HG02623 (cell line): Measurements from ENCODE around the gene ZNF768.

ENCODE experiments used
- ATAC-seq: cut with Tn5 transposase; IDR thresholded peaks from one replicate; pipeline ENCODE4 v1.9.1; 2021; ENCODE audit warnings: moderate library complexity; ENCODE audit not compliant: unreplicated experiment

Gene ZNF768

GRCh38 chr16:30526137-30526822 is at the start of gene ZNF768:
ZNF768 (minus strand) TSS chr16:30526566; CDS start chr16:30526413, 153 bp downstream.
- peak; percentile 23 for ATAC-seq

GRCh38 chr16:30574678-30575077 is 48.3 kb upstream of the ZNF768 start:
- ATAC-seq, result no peak

GRCh38 chr16:30571445-30572322 is 45.3 kb upstream of the ZNF768 start, which contains the start of gene ZNF688:
ZNF688 (minus strand) TSS chr16:30571714; CDS start chr16:30571629, 85 bp downstream.
- ATAC-seq, result peak; percentile 74

- no peak for ATAC-seq
Observed at GRCh38 chr16:30570636-30571444, 44.5 kb upstream of the ZNF768 start.

- no peak for ATAC-seq
Observed at GRCh38 chr16:30569746-30570635, 43.6 kb upstream of the ZNF768 start.

- ATAC-seq, result no peak
Observed at GRCh38 chr16:30569281-30569680, 42.9 kb upstream of the ZNF768 start.

GRCh38 chr16:30567991-30568638 is 41.7 kb upstream of the ZNF768 start:
- no peak for ATAC-seq

GRCh38 chr16:30567160-30567990 is 41.0 kb upstream of the ZNF768 start:
- ATAC-seq, result no peak

- no peak for ATAC-seq
Observed at GRCh38 chr16:30566531-30566930, 40.2 kb upstream of the ZNF768 start.

- ATAC-seq, result no peak
Observed at GRCh38 chr16:30565984-30566383, 39.6 kb upstream of the ZNF768 start.

GRCh38 chr16:30565526-30565925 is 39.2 kb upstream of the ZNF768 start:
- ATAC-seq, result no peak

- no peak for ATAC-seq
Observed at GRCh38 chr16:30562021-30562420, 35.7 kb upstream of the ZNF768 start.

- no peak for ATAC-seq
Observed at GRCh38 chr16:30561089-30561816, 34.9 kb upstream of the ZNF768 start.

GRCh38 chr16:30559690-30560089 is 33.3 kb upstream of the ZNF768 start:
- ATAC-seq, result no peak

- ATAC-seq, result no peak
Observed at GRCh38 chr16:30558789-30559377, 32.5 kb upstream of the ZNF768 start.

- ATAC-seq, result peak; percentile 79
Observed at GRCh38 chr16:30557957-30558788, 31.8 kb upstream of the ZNF768 start, which contains the start of gene ZNF764. ZNF764 (minus strand) TSS chr16:30558374; CDS start chr16:30558182, 192 bp downstream.

GRCh38 chr16:30557707-30557956 is 31.3 kb upstream of the ZNF768 start:
- ATAC-seq, result no peak
